Measurements from ENCODE around the gene KLHDC2. TPM values are rescaled to one million over a fixed set of nuclear protein-coding genes. Genes with fewer than 3 reads are reported as not detected.

Gene KLHDC2
- total and polyA plus RNA-seq, 2 of the 8 experiments (the other 6 are each of a cell fraction or from before 2014, with no cell fraction given), result 32.9 to 43.4 TPM

- TF ChIP-seq CHD7 (IDR thresholded peaks at IDR 0.05; ENCODE audit: insufficient replicate concordance, low read length), result no peak
- no peak for TF ChIP-seq EGR1 (IDR thresholded peaks at IDR 0.05; ENCODE audit: borderline replicate concordance, low read depth, low read length)
These were observed 52.2 kb downstream of the KLHDC2 start (continued) for GRCh38 chr14:49820176-49820575.

Data from H1 (cell line).